Gastrocnemius medialis (tissue), 4 donors: Measurements from ENCODE around the gene ARFGAP2. TPM values are rescaled to one million over a fixed set of nuclear protein-coding genes. Genes with fewer than 3 reads are reported as not detected.

Experiments
- ATAC-seq, 2 donors: fragments of 150-250 bp; one replicate each; pipeline ENCODE4 v1.9.1; 2016
- DNase-seq, 2 donors: peaks; one replicate each; pipeline ENCODE4 v3.0.0-alpha.2; 2019
- H3K27ac ChIP-seq, 4 donors: fragments of 200-600 bp; sonication (generic); 1 replicate in 1 of 4; 2 replicates in 3 of 4; pipeline ENCODE4 v1.5.1; 2016 to 2018; ENCODE audit warnings: mild to moderate bottlenecking in 2 of 4, moderate library complexity in 1 of 4
- H3K27me3 ChIP-seq, 3 donors: fragments of 200-600 bp; sonication (generic) in 2 of 3; 1 replicate in 1 of 3; 2 replicates in 2 of 3; pipeline versions ENCODE4 v1.5.1 to v1.6.0; 2016 to 2019; ENCODE audit warnings: mild to moderate bottlenecking in 1 of 3, moderate library complexity in 1 of 3
- H3K36me3 ChIP-seq, 2 donors: fragments of 200-600 bp; sonication (generic) in 1 of 2; one replicate each; pipeline ENCODE4 v1.5.1; 2017 to 2018
- H3K4me1 ChIP-seq, 2 donors: fragments of 200-600 bp; sonication (generic) in 1 of 2; one replicate each; pipeline ENCODE4 v1.5.1; 2016 to 2017; ENCODE audit warnings: mild to moderate bottlenecking in 2 of 2
- H3K4me3 ChIP-seq, 4 donors: fragments of 200-600 bp; sonication (generic) in 3 of 4; 1 replicate in 1 of 4; 2 replicates in 3 of 4; pipeline ENCODE4 v1.5.1; 2016 to 2019; ENCODE audit warnings: mild to moderate bottlenecking in 2 of 4
- H3K9me3 ChIP-seq, 3 donors: fragments of 200-600 bp; sonication (generic) in 2 of 3; 1 replicate in 1 of 3; 2 replicates in 2 of 3; pipeline ENCODE4 v1.5.1; 2016 to 2019
- CTCF ChIP-seq, 5 experiments: fragments of 450-650 bp in 3 of 5; fragments of 200-600 bp in 2 of 5; sonication (generic) in 2 of 5; IDR thresholded peaks in 4 of 5; conservative IDR thresholded peaks in 1 of 5; 1 replicate in 4 of 5; 2 replicates in 1 of 5; pipeline ENCODE4 v1.5.1; 2016 to 2019; ENCODE audit warnings: antibody characterized with exemption in 5 of 5, mild to moderate bottlenecking in 3 of 5, moderate library complexity in 3 of 5
- POLR2A ChIP-seq, 2 donors: fragments of 450-650 bp; IDR thresholded peaks; one replicate each; pipeline ENCODE4 v1.6.1; 2017; ENCODE audit warnings: antibody characterized with exemption in 2 of 2, mild to moderate bottlenecking in 2 of 2, moderate library complexity in 2 of 2
- in situ Hi-C, 4 donors: fragments of 200-750 bp; cut with MboI; loops; one replicate each; pipeline versions ENCODE4 v1.15.0 to v1.8.0; 2017; ENCODE audit warnings: low sequenced_read_pairs in 4 of 4
- intact Hi-C: fragments of 100-400 bp; cut with DNase I; formaldehyde crosslinking; loops from one replicate; pipeline ENCODE4 v1.15.1; 2023; ENCODE audit warnings: low total_unique reads
- total RNA-seq, 4 donors: library from RNA; depleted of rRNA; stranded (reverse); fragments of >200 nt; gene quantifications; one replicate each; pipeline versions ENCODE4 v1.1.0 to v1.2.3, GENCODE V29; 2016

ARFGAP2 gene
- total RNA-seq, 4 donors from 2014 or later = 120 to 165 (median 142) TPM

GRCh38 chr11:47165253-47165840, 11.3 kb downstream of the ARFGAP2 start:
- peaks cover 4 to 13% of the 10 kb centered on the region in 2 donors for H3K4me1 ChIP-seq
- intact Hi-C loops = no loop called here
- H3K27me3 ChIP-seq = no peaks in the 10 kb centered on the region
- no peak for DNase-seq
- in situ Hi-C loops = no loop called here
- H3K9me3 ChIP-seq = no peaks in the 10 kb centered on the region
- no peak for TF ChIP-seq CTCF (IDR thresholded peaks at IDR 0.05 in 4 of 5, conservative IDR thresholded peaks at IDR 0.05 in 1 of 5)
- TF ChIP-seq POLR2A (IDR thresholded peaks at IDR 0.05) = no peak
- no peak for ATAC-seq
- peaks cover 4 to 69% of the 10 kb centered on the region in 2 donors for H3K36me3 ChIP-seq
- no peak overlapping the region for H3K27ac ChIP-seq
- H3K4me3 ChIP-seq = no peak overlapping the region

- Histone ChIP-seq H3K27ac (no peak overlapping the region), H3K36me3 (peaks cover 4 to 61% of the 10 kb centered on the region in 2 donors), H3K27me3 (no peaks in the 10 kb centered on the region), H3K9me3 (no peaks in the 10 kb centered on the region), H3K4me3 (no peak overlapping the region), H3K4me1 (peaks cover 4 to 13% of the 10 kb centered on the region in 2 donors)
- TF ChIP-seq CTCF (IDR thresholded peaks at IDR 0.05 in 4 of 5, conservative IDR thresholded peaks at IDR 0.05 in 1 of 5) (no peak), POLR2A (IDR thresholded peaks at IDR 0.05) (no peak)
- in situ Hi-C loops (no loop called here), intact Hi-C loops (loop anchor here (5.0 kb wide), 1 partner anchor 193 kb away; no protein-coding TSS in a partner anchor)
- DNase-seq (peak in 1 of 2 donors; percentile 29), ATAC-seq (no peak)
These were observed 12.4 kb downstream of the ARFGAP2 start for GRCh38 chr11:47164321-47164720.

GRCh38 chr11:47163898-47164297, 12.8 kb downstream of the ARFGAP2 start:
- Histone ChIP-seq H3K4me3 (no peak overlapping the region), H3K27me3 (no peaks in the 10 kb centered on the region), H3K4me1 (peaks cover 4 to 13% of the 10 kb centered on the region in 2 donors), H3K9me3 (no peaks in the 10 kb centered on the region), H3K36me3 (peaks cover 4 to 57% of the 10 kb centered on the region in 2 donors), H3K27ac (no peak overlapping the region)
- no peak for TF ChIP-seq CTCF (IDR thresholded peaks at IDR 0.05 in 4 of 5, conservative IDR thresholded peaks at IDR 0.05 in 1 of 5)
- no peak for TF ChIP-seq POLR2A (IDR thresholded peaks at IDR 0.05)
- in situ Hi-C loops (no loop called here), intact Hi-C loops (loop anchor here (5.0 kb wide), 1 partner anchor 193 kb away; no protein-coding TSS in a partner anchor)
- ATAC-seq (no peak), DNase-seq (no peak)

GRCh38 chr11:47163193-47163592, 13.5 kb downstream of the ARFGAP2 start:
- DNase-seq (no peak), ATAC-seq (no peak)
- Histone ChIP-seq H3K4me3 (no peak overlapping the region), H3K36me3 (peaks cover 4 to 50% of the 10 kb centered on the region in 2 donors), H3K4me1 (peaks cover 4 to 13% of the 10 kb centered on the region in 2 donors), H3K27me3 (no peaks in the 10 kb centered on the region), H3K27ac (no peak overlapping the region), H3K9me3 (no peaks in the 10 kb centered on the region)
- TF ChIP-seq CTCF (IDR thresholded peaks at IDR 0.05 in 4 of 5, conservative IDR thresholded peaks at IDR 0.05 in 1 of 5) = no peak
- TF ChIP-seq POLR2A (IDR thresholded peaks at IDR 0.05) = no peak
- intact Hi-C loops = loop anchor here (5.0 kb wide), 1 partner anchor 194 kb away; no protein-coding TSS in a partner anchor
- in situ Hi-C loops = no loop called here
